Activated naive CD8-positive, alpha-beta T cell treated with anti-CD3 and anti-CD28 coated beads, Interleukin-2, amount 10 ng/mL, durations not matched to agents 7 days and 5 days (primary cell): ENCODE data around the gene RB1. TPM values are rescaled to one million over a fixed set of nuclear protein-coding genes. Genes with fewer than 3 reads are reported as not detected.
"Not testable (repeated sequence)": the region's sequence is repeated elsewhere in the genome, so short reads cannot be mapped to it uniquely, and the experiment has no call there.

Experiments
- ATAC-seq: fragments of 150-1000 bp; cut with Tn5 transposase; one replicate; pipeline ENCODE4 v1.10.0; 2021; ENCODE audit warnings: low read depth, moderate library complexity
- POLR2A ChIA-PET: fragments of 350-600 bp; sonication (Branson Sonifier 250); formaldehyde crosslinking; loops from one replicate; lab custom pipeline; 2021; ENCODE audit warnings: antibody characterized with exemption; lab: Charles Lee
- DNase-seq: peaks from one replicate; pipeline ENCODE4 v3.0.0; 2021
- H3K27ac Mint-ChIP-seq: one replicate; pipeline ENCODE4 v1.8.0; 2022; ENCODE audit warnings: mild to moderate bottlenecking, mixed read lengths
- H3K27me3 Mint-ChIP-seq: one replicate; pipeline ENCODE4 v1.8.0; 2022; ENCODE audit warnings: mild to moderate bottlenecking, moderate library complexity, mixed read lengths
- H3K36me3 Mint-ChIP-seq: one replicate; pipeline ENCODE4 v1.8.0; 2021; ENCODE audit warnings: mild to moderate bottlenecking, mixed read lengths
- H3K4me1 Mint-ChIP-seq: one replicate; pipeline ENCODE4 v1.8.0; 2021; ENCODE audit warnings: mixed read lengths
- H3K4me3 Mint-ChIP-seq: one replicate; pipeline ENCODE4 v1.8.0; 2022; ENCODE audit warnings: mild to moderate bottlenecking, moderate library complexity, mixed read lengths
- H3K9me3 Mint-ChIP-seq: one replicate; pipeline ENCODE4 v1.8.0; 2021; ENCODE audit warnings: mixed read lengths
- total RNA-seq, 2 experiments: library from RNA; stranded (reverse); gene quantifications; one replicate each; pipeline ENCODE4 v1.2.3, GENCODE V29; 2021

Gene RB1
- total RNA-seq, 2 experiments from 2014 or later, result 40.6 to 42.4 TPM

- Mint-ChIP-seq H3K27me3 (no peaks in the 10 kb centered on the region), H3K9me3 (no peaks in the 10 kb centered on the region), H3K27ac (peak overlapping the region; percentile 75), H3K4me3 (peak overlapping the region; percentile 90), H3K4me1 (peaks cover 35% of the 10 kb centered on the region), H3K36me3 (peaks cover 49% of the 10 kb centered on the region)
- no peak for DNase-seq
- no peak for ATAC-seq
- POLR2A ChIA-PET, result no interaction called here
Measured at GRCh38 chr13:48410199-48410598, 106.6 kb downstream of the RB1 start.

DNA sequence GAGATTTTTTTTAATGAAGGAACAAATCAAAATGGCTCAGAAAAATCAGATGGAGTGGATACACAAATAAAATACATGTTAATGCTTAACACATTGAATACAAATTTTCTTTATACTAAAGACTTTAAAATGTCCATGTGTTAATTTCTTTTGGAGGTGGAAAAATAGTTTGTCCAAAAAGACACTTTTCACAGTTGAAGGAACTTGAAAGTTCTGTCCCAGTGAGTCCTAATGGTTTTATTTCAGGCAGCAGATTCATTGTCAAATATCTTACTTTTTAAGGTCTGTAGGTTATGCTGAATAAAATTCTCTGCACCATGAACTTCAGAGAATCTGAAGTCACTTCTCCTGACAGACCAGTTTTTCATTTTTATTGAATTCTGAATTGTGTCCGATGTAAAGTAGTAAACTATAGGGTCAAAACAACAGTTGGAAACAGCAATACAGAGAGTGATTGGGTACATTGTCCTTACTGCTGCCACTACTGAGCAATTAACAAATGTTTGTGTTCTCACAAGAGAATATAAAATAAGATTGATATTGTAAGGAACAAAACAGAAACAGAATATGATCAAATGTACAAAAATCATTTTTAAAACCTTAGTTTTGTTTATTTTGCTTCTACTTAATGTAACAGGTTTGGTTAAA lies 107.7 kb downstream of the RB1 start:
- H3K4me1 Mint-ChIP-seq, result peaks cover 32% of the 10 kb centered on the region
- H3K27ac Mint-ChIP-seq, result peak overlapping the region; percentile 97
- H3K27me3 Mint-ChIP-seq, result no peaks in the 10 kb centered on the region
- H3K9me3 Mint-ChIP-seq, result peaks cover 2% of the 10 kb centered on the region
- ATAC-seq (no peak), DNase-seq (no peak)
- peaks cover 53% of the 10 kb centered on the region for H3K36me3 Mint-ChIP-seq
- POLR2A ChIA-PET, result no interaction called here
- H3K4me3 Mint-ChIP-seq, result peak overlapping the region; percentile 99

- ATAC-seq (peak; percentile 75), DNase-seq (no peak)
- Mint-ChIP-seq H3K4me1 (peaks cover 30% of the 10 kb centered on the region), H3K9me3 (peaks cover 2% of the 10 kb centered on the region), H3K4me3 (peak overlapping the region; percentile 99), H3K27me3 (no peaks in the 10 kb centered on the region), H3K36me3 (peaks cover 57% of the 10 kb centered on the region), H3K27ac (peak overlapping the region; percentile 97)
- POLR2A ChIA-PET, result interaction anchor here (0.6 to 1.6 kb wide), 10 partner anchors 8 to 187 kb away, joined by 3 to 7 read pairs (median 4); no protein-coding TSS in a partner anchor
Measured at GRCh38 chr13:48411841-48412531, 108.4 kb downstream of the RB1 start.

GRCh38 chr13:48412881-48413351 lies 109.4 kb downstream of the RB1 start, which contains the start of gene LPAR6:
LPAR6 (minus strand) TSS chr13:48413113; CDS start chr13:48412423, 690 bp downstream.
- Mint-ChIP-seq H3K27ac (peak within 1 kb of the TSS; percentile 97), H3K4me3 (peak within 1 kb of the TSS; percentile 99), H3K36me3 (peaks cover 63% of the 10 kb centered on the region), H3K9me3 (peaks cover 9% of the 10 kb centered on the region), H3K27me3 (no peaks in the 10 kb centered on the region), H3K4me1 (peaks cover 27% of the 10 kb centered on the region)
- POLR2A ChIA-PET, result interaction anchor here (0.6 to 1.6 kb wide), 10 partner anchors 9 to 188 kb away, joined by 3 to 7 read pairs (median 4); no protein-coding TSS in a partner anchor
- DNase-seq (no peak), ATAC-seq (peak; percentile 29)

DNA sequence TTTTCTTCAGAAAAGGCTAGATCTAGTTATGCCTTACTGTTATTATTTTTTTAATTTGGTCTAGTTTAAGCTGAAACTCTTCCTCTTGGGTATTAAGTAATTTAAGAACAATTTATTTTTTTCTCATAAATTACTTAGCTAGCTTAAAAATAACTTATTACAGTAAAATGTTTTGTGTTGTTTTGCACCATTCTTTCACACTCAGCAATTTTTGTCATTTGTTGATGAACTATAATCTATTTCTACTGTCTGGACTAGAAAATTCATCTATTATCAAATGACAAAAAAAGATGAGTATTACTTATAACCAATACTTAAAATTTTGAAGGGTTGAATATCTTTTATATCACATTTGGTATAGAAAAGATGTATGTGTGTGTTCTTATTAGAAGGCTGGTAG lies 111.0 kb downstream of the RB1 start:
- POLR2A ChIA-PET, result interaction anchor here (0.7 to 1.0 kb wide), 2 partner anchors 34 to 78 kb away, joined by 3 read pairs; no protein-coding TSS in a partner anchor
- Mint-ChIP-seq H3K36me3 (peaks cover 69% of the 10 kb centered on the region), H3K27ac (no peak overlapping the region), H3K4me3 (no peak overlapping the region), H3K4me1 (peaks cover 19% of the 10 kb centered on the region), H3K9me3 (peaks cover 18% of the 10 kb centered on the region), H3K27me3 (no peaks in the 10 kb centered on the region)
- DNase-seq (no peak), ATAC-seq (no peak)

DNA sequence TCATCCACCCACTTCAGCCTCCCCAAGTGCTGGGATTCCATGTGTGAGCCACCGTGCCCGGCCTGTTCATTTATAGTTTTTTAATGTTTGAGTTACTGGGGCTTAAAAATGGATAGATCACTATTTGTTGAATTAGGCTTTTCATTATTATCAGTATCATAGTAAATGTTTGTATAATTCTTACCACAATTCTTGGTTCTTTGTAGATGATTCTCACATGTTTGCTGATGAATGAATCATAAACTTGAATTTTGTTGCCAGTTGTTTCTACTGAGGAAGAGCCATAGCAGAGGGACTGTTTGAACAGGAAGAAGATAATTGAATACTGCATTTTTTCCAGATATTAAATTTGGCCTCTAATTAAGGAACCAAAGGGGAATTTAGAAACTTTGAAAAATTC lies 112.0 kb downstream of the RB1 start:
- H3K4me3 Mint-ChIP-seq, result no peak overlapping the region
- peaks cover 27% of the 10 kb centered on the region for H3K9me3 Mint-ChIP-seq
- POLR2A ChIA-PET, result interaction anchor here (0.7 kb wide), 1 partner anchor 165 kb away, joined by 3 read pairs; no protein-coding TSS in a partner anchor
- no peaks in the 10 kb centered on the region for H3K27me3 Mint-ChIP-seq
- H3K27ac Mint-ChIP-seq, result no peak overlapping the region
- peaks cover 11% of the 10 kb centered on the region for H3K4me1 Mint-ChIP-seq
- DNase-seq (no peak), ATAC-seq (no peak)
- peaks cover 68% of the 10 kb centered on the region for H3K36me3 Mint-ChIP-seq

GRCh38 chr13:48422003-48422402 lies 118.5 kb downstream of the RB1 start:
- H3K27me3 Mint-ChIP-seq, H3K27ac Mint-ChIP-seq, H3K4me1 Mint-ChIP-seq, POLR2A ChIA-PET, H3K4me3 Mint-ChIP-seq, ATAC-seq, DNase-seq: not testable (repeated sequence)
- Mint-ChIP-seq H3K9me3 (peaks cover 35% of the 10 kb centered on the region), H3K36me3 (peaks cover 68% of the 10 kb centered on the region)

DNA sequence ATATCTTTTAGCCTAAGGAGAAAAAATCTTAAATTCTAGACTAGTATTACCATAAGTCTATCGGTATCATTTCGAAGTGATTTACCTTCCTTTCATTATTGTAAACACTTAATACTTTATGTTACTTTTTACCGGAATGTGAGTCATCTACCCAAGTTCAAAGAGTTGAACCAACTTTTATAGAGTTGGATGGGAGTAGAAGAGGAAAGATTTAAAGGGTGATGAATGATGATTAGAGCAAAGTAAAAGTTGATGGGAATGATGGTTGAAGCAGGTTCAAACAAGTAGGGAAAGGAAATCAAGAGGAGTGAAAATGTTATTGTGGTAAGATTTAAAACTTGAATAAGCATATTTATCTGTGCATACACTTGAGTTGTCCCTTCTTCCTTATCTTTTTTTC lies 120.7 kb downstream of the RB1 start:
- DNase-seq (no peak), ATAC-seq (no peak)
- POLR2A ChIA-PET, result no interaction called here
- Mint-ChIP-seq H3K27me3 (no peaks in the 10 kb centered on the region), H3K27ac (no peak overlapping the region), H3K4me3 (no peak overlapping the region), H3K36me3 (peaks cover 52% of the 10 kb centered on the region), H3K9me3 (peaks cover 22% of the 10 kb centered on the region), H3K4me1 (peaks cover 5% of the 10 kb centered on the region)

DNA sequence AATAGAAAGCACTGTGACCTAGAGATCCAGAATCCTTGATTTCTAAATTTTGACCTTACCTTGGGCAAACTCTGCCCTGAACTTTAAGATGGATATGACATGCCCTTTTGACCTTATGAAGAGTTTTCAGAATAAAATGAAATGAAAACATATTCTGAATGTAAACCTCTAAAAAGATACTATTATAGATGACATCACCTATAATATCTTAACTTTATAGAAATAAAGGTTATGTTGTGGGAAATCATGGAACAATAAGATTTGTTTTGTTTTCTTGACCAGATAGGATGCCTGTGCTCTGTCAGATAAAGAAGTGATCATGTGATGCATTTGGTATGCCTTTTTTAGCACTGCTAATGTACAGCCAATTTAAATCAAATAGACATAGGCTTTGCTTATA lies 122.5 kb downstream of the RB1 start:
- POLR2A ChIA-PET, result no interaction called here

DNA sequence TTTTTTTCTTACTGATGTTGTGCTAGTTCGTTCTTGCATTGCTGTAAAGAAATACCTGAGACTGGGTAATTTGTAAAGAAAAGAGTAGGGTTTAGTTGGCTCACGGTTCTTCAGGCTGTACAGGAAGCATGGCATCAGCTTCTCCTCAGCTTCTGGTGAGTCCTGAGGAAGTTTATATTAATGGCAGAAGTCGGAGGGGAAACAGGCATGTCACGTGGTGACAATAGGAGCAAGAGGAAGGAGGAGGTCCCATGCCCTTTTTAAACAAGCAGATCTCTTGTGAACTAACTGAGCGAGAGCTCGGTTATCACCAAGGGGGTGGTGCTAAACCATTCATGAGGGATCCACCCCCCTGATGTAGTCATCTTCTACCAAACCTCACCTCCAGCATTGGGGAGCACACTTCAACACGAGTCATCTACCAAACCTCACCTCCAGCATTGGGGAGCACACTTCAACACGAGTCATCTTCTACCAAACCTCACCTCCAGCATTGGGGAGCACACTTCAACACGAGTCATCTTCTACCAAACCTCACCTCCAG lies 123.3 kb downstream of the RB1 start:
- H3K27ac Mint-ChIP-seq, POLR2A ChIA-PET, DNase-seq, H3K27me3 Mint-ChIP-seq, H3K4me3 Mint-ChIP-seq, ATAC-seq, H3K9me3 Mint-ChIP-seq: not testable (repeated sequence)
- peaks cover 36% of the 10 kb centered on the region for H3K36me3 Mint-ChIP-seq
- peaks cover 17% of the 10 kb centered on the region for H3K4me1 Mint-ChIP-seq

More for the DNA sequence above, 122.5 kb downstream of the RB1 start:
- H3K4me3 Mint-ChIP-seq, result no peak overlapping the region
- DNase-seq, result no peak
- no peak overlapping the region for H3K27ac Mint-ChIP-seq
- H3K9me3 Mint-ChIP-seq, result peaks cover 8% of the 10 kb centered on the region
- peaks cover 12% of the 10 kb centered on the region for H3K4me1 Mint-ChIP-seq
- no peaks in the 10 kb centered on the region for H3K27me3 Mint-ChIP-seq
- ATAC-seq, result no peak
- peaks cover 40% of the 10 kb centered on the region for H3K36me3 Mint-ChIP-seq

DNA sequence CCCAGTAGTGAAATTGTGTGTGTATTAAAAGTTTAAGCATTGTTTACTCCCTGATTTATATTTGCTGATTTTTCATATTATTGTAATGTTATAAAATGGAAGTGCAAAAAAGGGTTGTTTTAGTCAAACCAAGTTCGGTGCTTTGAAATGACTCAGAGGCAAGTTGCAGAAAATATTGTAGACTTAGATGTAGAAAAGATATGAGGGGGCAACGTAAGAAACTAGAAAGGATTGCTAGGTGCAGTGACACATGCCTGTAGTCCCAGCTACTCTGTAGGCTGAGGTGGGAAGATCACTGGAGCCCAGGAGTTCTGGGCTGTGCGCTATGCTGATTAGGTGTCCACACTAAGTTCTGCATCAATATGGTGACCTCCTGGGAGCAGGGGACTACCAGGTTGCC lies 125.5 kb downstream of the RB1 start:
- no peak overlapping the region for H3K27ac Mint-ChIP-seq
- no peak overlapping the region for H3K4me3 Mint-ChIP-seq
- ATAC-seq, result no peak
- H3K27me3 Mint-ChIP-seq, result no peaks in the 10 kb centered on the region
- DNase-seq, result no peak
- peaks cover 5% of the 10 kb centered on the region for H3K9me3 Mint-ChIP-seq
- H3K4me1 Mint-ChIP-seq, result peaks cover 20% of the 10 kb centered on the region
- H3K36me3 Mint-ChIP-seq, result peaks cover 30% of the 10 kb centered on the region
- POLR2A ChIA-PET, result no interaction called here

DNA sequence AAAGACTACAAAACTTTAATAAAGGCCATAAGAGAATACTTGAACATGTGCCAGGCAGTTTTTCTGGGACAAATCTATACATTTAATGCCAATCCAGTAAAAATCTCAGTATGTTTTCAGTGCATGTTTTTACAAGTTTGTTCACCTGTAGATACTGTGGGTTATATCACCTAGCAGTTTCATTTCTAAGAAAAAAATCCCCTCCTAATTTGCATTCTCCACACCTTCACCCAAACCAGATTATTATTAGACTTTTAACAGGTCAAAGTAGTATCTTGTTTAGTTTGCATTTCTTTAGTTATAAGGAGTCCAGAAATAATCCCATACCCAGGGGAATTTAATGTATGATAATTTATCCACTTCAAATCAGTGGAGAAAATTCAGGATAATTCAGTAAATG lies 126.3 kb downstream of the RB1 start:
- Mint-ChIP-seq H3K4me1 (peaks cover 23% of the 10 kb centered on the region), H3K27ac (no peak overlapping the region), H3K4me3 (no peak overlapping the region), H3K9me3 (peaks cover 3% of the 10 kb centered on the region), H3K27me3 (no peaks in the 10 kb centered on the region), H3K36me3 (peaks cover 29% of the 10 kb centered on the region)
- DNase-seq, result no peak
- no peak for ATAC-seq
- POLR2A ChIA-PET, result no interaction called here

DNA sequence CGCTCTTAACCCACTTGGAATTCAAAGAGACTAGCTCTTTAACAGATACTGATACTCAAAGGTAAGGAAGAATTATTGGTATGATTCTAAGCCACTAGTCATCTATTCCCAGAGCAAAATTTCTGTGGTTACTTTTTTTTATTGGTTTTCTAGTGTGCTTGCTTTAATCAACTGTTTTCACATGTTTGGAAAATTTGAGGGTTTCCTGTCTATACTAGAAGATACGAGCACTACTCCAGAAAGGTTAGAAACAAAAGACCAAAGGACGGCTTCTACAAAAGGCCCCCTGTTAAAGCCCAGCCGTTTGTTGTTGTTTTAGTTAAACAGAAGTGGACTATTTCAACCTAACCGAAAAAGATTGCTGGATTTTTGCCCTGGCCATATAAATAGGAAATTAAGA lies 127.9 kb downstream of the RB1 start:
- peaks cover 38% of the 10 kb centered on the region for H3K36me3 Mint-ChIP-seq
- H3K27me3 Mint-ChIP-seq, result no peaks in the 10 kb centered on the region
- H3K4me3 Mint-ChIP-seq, result no peak overlapping the region
- POLR2A ChIA-PET, result no interaction called here
- DNase-seq (no peak), ATAC-seq (no peak)
- H3K4me1 Mint-ChIP-seq, result peaks cover 30% of the 10 kb centered on the region
- H3K9me3 Mint-ChIP-seq, result peaks cover 6% of the 10 kb centered on the region
- no peak overlapping the region for H3K27ac Mint-ChIP-seq
